Activated B cell treated with CpG ODN at 0.5 μM for 24 hours (primary cell): ENCODE measurements around the gene DMKN. TPM values are rescaled to one million over a fixed set of nuclear protein-coding genes. Genes with fewer than 3 reads are reported as not detected.
A peak's percentile ranks its signal among the peaks of the same experiment; 100 is the strongest.

Experiments
- ATAC-seq: fragments of 200-7000 bp; cut with Tn5 transposase; one replicate; pipeline ENCODE4 v1.10.0; 2021; ENCODE audit warnings: low read depth, mild to moderate bottlenecking, moderate library complexity
- CTCF ChIA-PET: fragments of 350-600 bp; sonication (Branson Sonifier 250); formaldehyde crosslinking; loops from one replicate; lab custom pipeline; 2021; ENCODE audit warnings: antibody characterized with exemption; lab: Charles Lee
- POLR2A ChIA-PET: fragments of 350-600 bp; sonication (Branson Sonifier 250); formaldehyde crosslinking; loops from one replicate; lab custom pipeline; 2021; ENCODE audit warnings: antibody characterized with exemption; lab: Charles Lee
- DNase-seq: peaks from one replicate; pipeline ENCODE4 v3.0.0; 2022
- H3K27ac Mint-ChIP-seq: one replicate; pipeline ENCODE4 v1.8.0; 2020; ENCODE audit warnings: mixed read lengths
- H3K27me3 Mint-ChIP-seq: one replicate; pipeline ENCODE4 v1.8.0; 2021; ENCODE audit warnings: mixed read lengths
- H3K36me3 Mint-ChIP-seq: one replicate; pipeline ENCODE4 v1.8.0; 2021; ENCODE audit warnings: low read depth, mixed read lengths
- H3K4me1 Mint-ChIP-seq: one replicate; pipeline ENCODE4 v1.8.0; 2021; ENCODE audit warnings: mixed read lengths
- H3K4me3 Mint-ChIP-seq: one replicate; pipeline ENCODE4 v1.8.0; 2020; ENCODE audit warnings: mild to moderate bottlenecking, mixed read lengths
- H3K9me3 Mint-ChIP-seq: one replicate; pipeline ENCODE4 v1.8.0; 2020; ENCODE audit warnings: mixed read lengths
- CTCF ChIP-seq: fragments of 200-600 bp; IDR thresholded peaks from one replicate; pipeline ENCODE4 v1.8.0; 2022; ENCODE audit warnings: antibody characterized with exemption, mild to moderate bottlenecking
- intact Hi-C: fragments of 100-400 bp; cut with micrococcal nuclease; formaldehyde crosslinking; loops from one replicate; pipeline ENCODE4 v1.15.1; 2024
- total RNA-seq: library from RNA; stranded (reverse); gene quantifications from 2 replicates; pipeline ENCODE4 v1.2.3, GENCODE V29; 2022

Gene DMKN
- total RNA-seq, 1 donor from 2014 or later, result 1.5 TPM

DNA sequence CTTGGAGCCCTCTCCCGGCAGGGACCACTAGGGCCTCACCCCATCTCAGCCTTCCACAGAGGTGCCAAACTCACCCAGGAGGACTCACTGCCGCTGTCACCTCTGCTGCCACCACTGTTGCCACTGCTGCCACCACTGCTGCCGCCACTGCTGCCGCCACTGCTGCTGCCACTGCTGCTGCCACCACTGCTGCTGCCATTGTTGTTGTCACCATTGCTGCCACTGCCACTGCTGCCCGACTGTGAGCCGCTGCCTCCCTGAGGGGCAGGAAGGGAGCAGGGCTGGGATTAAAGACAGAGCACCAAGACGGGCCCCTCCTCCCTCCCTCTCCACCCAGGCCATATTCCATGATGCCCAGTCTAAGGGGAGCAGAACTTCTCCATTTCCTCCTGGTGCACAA lies 2.1 kb downstream of the DMKN start:
- Mint-ChIP-seq H3K9me3 (no peaks in the 10 kb centered on the region), H3K4me1 (peaks cover 17% of the 10 kb centered on the region), H3K27ac (no peak overlapping the region), H3K36me3 (no peaks in the 10 kb centered on the region), H3K27me3 (peaks cover 41% of the 10 kb centered on the region), H3K4me3 (no peak overlapping the region)
- intact Hi-C loops, result no loop called here
- POLR2A ChIA-PET, result interaction anchor here (1.3 kb wide), 1 partner anchor 133 kb away, joined by 3 read pairs; no protein-coding TSS in a partner anchor
- no peak for ATAC-seq
- no peak for TF ChIP-seq CTCF
- CTCF ChIA-PET, result interaction anchor here (1.1 to 2.0 kb wide), 7 partner anchors 9 to 158 kb away, joined by 3 to 22 read pairs (median 7); no protein-coding TSS in a partner anchor
- DNase-seq, result no peak

DNA sequence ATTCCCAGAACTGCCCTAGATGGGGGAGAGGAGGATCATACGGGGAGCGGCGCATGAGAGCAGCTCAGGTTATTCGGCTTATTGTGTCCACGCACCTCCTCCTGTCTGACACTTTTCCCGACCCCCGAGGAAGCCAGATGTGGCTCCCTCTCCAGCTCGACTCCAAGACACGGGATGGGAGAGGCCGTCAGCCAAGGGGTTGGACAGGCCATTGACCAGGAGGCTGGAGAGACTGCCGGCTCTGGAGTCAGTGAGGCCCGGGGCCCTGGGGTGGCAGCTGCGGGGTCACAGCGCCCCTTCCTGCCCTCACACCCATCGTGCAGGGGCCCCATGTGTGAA lies 2.9 kb downstream of the DMKN start:
- DNase-seq (no peak), ATAC-seq (no peak)
- CTCF ChIA-PET, result interaction anchor here (0.8 to 2.0 kb wide), 17 partner anchors 10 to 441 kb away, joined by 3 to 22 read pairs (median 4); partner anchors contain the start of genes COX6B1, FFAR3 and HAUS5
- intact Hi-C loops, result loop anchor here (1.0 kb wide), 3 partner anchors 35 to 207 kb away; partner anchors contain the start of gene TMEM147
- POLR2A ChIA-PET, result interaction anchor here (0.5 to 1.3 kb wide), 4 partner anchors 87 to 373 kb away, joined by 3 to 9 read pairs (median 5); no protein-coding TSS in a partner anchor
- Mint-ChIP-seq H3K9me3 (no peaks in the 10 kb centered on the region), H3K36me3 (no peaks in the 10 kb centered on the region), H3K4me1 (peaks cover 17% of the 10 kb centered on the region), H3K27ac (no peak overlapping the region), H3K4me3 (peak overlapping the region; percentile 73), H3K27me3 (peaks cover 49% of the 10 kb centered on the region)
- TF ChIP-seq CTCF, result peak; percentile 12

- peak overlapping the region; percentile 73 for H3K4me3 Mint-ChIP-seq
- no peaks in the 10 kb centered on the region for H3K36me3 Mint-ChIP-seq
- POLR2A ChIA-PET, result interaction anchor here (0.5 to 1.3 kb wide), 4 partner anchors 122 to 1067 kb away, joined by 3 to 9 read pairs (median 3); no protein-coding TSS in a partner anchor
- ATAC-seq (peak; percentile 91), DNase-seq (peak; percentile 76)
- no peaks in the 10 kb centered on the region for H3K9me3 Mint-ChIP-seq
- H3K4me1 Mint-ChIP-seq, result peaks cover 17% of the 10 kb centered on the region
- no peak overlapping the region for H3K27ac Mint-ChIP-seq
- CTCF ChIA-PET, result interaction anchor here (0.8 to 2.0 kb wide), 17 partner anchors 10 to 440 kb away, joined by 3 to 22 read pairs (median 4); partner anchors contain the start of genes COX6B1, FFAR3 and HAUS5
- TF ChIP-seq CTCF, result peak; percentile 86
- peaks cover 53% of the 10 kb centered on the region for H3K27me3 Mint-ChIP-seq
- intact Hi-C loops, result loop anchor here (1.0 kb wide), 3 partner anchors 35 to 207 kb away; partner anchors contain the start of gene TMEM147
Observed at GRCh38 chr19:35509861-35510625, 3.4 kb downstream of the DMKN start.

GRCh38 chr19:35509018-35509652 lies 4.3 kb downstream of the DMKN start:
- Mint-ChIP-seq H3K4me1 (peaks cover 17% of the 10 kb centered on the region), H3K4me3 (peak overlapping the region; percentile 73), H3K27ac (no peak overlapping the region), H3K36me3 (no peaks in the 10 kb centered on the region), H3K9me3 (no peaks in the 10 kb centered on the region), H3K27me3 (peaks cover 50% of the 10 kb centered on the region)
- DNase-seq, result no peak
- no peak for TF ChIP-seq CTCF
- peak; percentile 53 for ATAC-seq
- POLR2A ChIA-PET, result interaction anchor here (0.6 kb wide), 1 partner anchor 1068 kb away, joined by 3 read pairs; no protein-coding TSS in a partner anchor
- intact Hi-C loops, result no loop called here
- CTCF ChIA-PET, result interaction anchor here (1.5 to 2.0 kb wide), 4 partner anchors 11 to 83 kb away, joined by 4 to 22 read pairs (median 8); no protein-coding TSS in a partner anchor
